HEK293 (cell line): ENCODE results near the gene DNMBP.

Experiments
- CTCF ChIA-PET: fragments of 350-600 bp; formaldehyde crosslinking; extraction: SDS; loops from one replicate; lab custom pipeline; 2021; ENCODE audit warnings: antibody characterized with exemption; lab: Yijun Ruan, JAX
- POLR2A ChIA-PET: fragments of 300-600 bp; formaldehyde crosslinking; extraction: SDS; loops from one replicate; lab custom pipeline; 2020; ENCODE audit warnings: antibody characterized with exemption, inconsistent platforms; lab: Yijun Ruan, JAX
- H3K27ac ChIP-seq: fragments of 200-500 bp; sonication (Bioruptor generic); 2 replicates; pipeline ENCODE4 v1.5.1; 2014; ENCODE audit warnings: low read depth, low read length, control low read depth, inconsistent platforms; ENCODE audit errors: extremely low read depth
- H3K36me3 ChIP-seq, 2 experiments: fragments of 200-500 bp in 1 of 2; sonication (Bioruptor generic) in 1 of 2; 1 replicate in 1 of 2; 2 replicates in 1 of 2; pipeline ENCODE4 v1.5.1; 2014 to 2017; ENCODE audit warnings: inconsistent platforms in 2 of 2, low read length in 2 of 2; ENCODE audit not compliant: control insufficient read depth in 2 of 2, insufficient read depth in 1 of 2
- H3K4me1 ChIP-seq: fragments of 200-500 bp; sonication (Bioruptor generic); 2 replicates; pipeline ENCODE4 v1.5.1; 2014; ENCODE audit warnings: mild to moderate bottlenecking, low read length, inconsistent platforms; ENCODE audit not compliant: control insufficient read depth, insufficient read depth
- H3K4me3 ChIP-seq: 2 replicates; pipeline ENCODE4 v1.5.1; 2011; ENCODE audit warnings: low read depth, mild to moderate bottlenecking, control low read depth, low read length, moderate library complexity
- H3K9me3 ChIP-seq: fragments of 200-500 bp; sonication (Bioruptor generic); 2 replicates; pipeline ENCODE4 v1.5.1; 2014; ENCODE audit warnings: low read depth, low read length, inconsistent platforms; ENCODE audit not compliant: control insufficient read depth, insufficient read depth
- AEBP2 ChIP-seq: fragments of 450-650 bp; formaldehyde crosslinking; IDR thresholded peaks from 2 replicates; pipeline ENCODE4 v1.5.1; 2016; ENCODE audit warnings: missing biosample characterization, missing genetic modification characterization, borderline replicate concordance
- MEIS1 ChIP-seq: sonication (generic); formaldehyde crosslinking; IDR thresholded peaks from 2 replicates; pipeline ENCODE4 v1.8.1; 2022; ENCODE audit warnings: missing genetic modification reagents, mild to moderate bottlenecking, borderline replicate concordance
- TRIM28 ChIP-seq: IDR thresholded peaks from 2 replicates; pipeline ENCODE4 v1.6.1; 2011; ENCODE audit warnings: low read length, control low read depth, borderline replicate concordance
- WT1 ChIP-seq: fragments of 450-650 bp; formaldehyde crosslinking; IDR thresholded peaks from 2 replicates; pipeline ENCODE4 v1.5.1; 2016; ENCODE audit warnings: missing biosample characterization, missing genetic modification characterization
- YY2 ChIP-seq: fragments of 450-650 bp; formaldehyde crosslinking; IDR thresholded peaks from 2 replicates; pipeline ENCODE4 v1.5.1; 2016; ENCODE audit warnings: missing biosample characterization, missing genetic modification characterization
- ZBTB21 ChIP-seq: fragments of 450-650 bp; formaldehyde crosslinking; IDR thresholded peaks from 2 replicates; pipeline ENCODE4 v1.5.1; 2017; ENCODE audit warnings: missing biosample characterization, missing genetic modification characterization
- ZBTB48 ChIP-seq: fragments of 450-650 bp; formaldehyde crosslinking; IDR thresholded peaks from 2 replicates; pipeline ENCODE4 v1.5.1; 2016; ENCODE audit warnings: missing biosample characterization, missing genetic modification characterization
- ZEB2 ChIP-seq: fragments of 450-650 bp; formaldehyde crosslinking; IDR thresholded peaks from 2 replicates; pipeline ENCODE4 v1.5.1; 2016; ENCODE audit warnings: missing biosample characterization, missing genetic modification characterization
- ZFP41 ChIP-seq: fragments of 450-650 bp; formaldehyde crosslinking; IDR thresholded peaks from 2 replicates; pipeline ENCODE4 v1.5.1; 2016; ENCODE audit warnings: missing biosample characterization, missing genetic modification characterization, borderline replicate concordance
- ZNF138 ChIP-seq: fragments of 450-650 bp; formaldehyde crosslinking; IDR thresholded peaks from 2 replicates; pipeline ENCODE4 v1.5.1; 2016; ENCODE audit warnings: missing biosample characterization, missing genetic modification characterization, borderline replicate concordance
- ZNF16 ChIP-seq: fragments of 450-650 bp; formaldehyde crosslinking; IDR thresholded peaks from 2 replicates; pipeline ENCODE4 v1.5.1; 2016; ENCODE audit warnings: low read depth, missing biosample characterization, missing genetic modification characterization
- ZNF2 ChIP-seq: fragments of 450-650 bp; formaldehyde crosslinking; IDR thresholded peaks from 2 replicates; pipeline ENCODE4 v1.5.1; 2016; ENCODE audit warnings: missing biosample characterization, missing genetic modification characterization
- ZNF23 ChIP-seq: fragments of 450-650 bp; formaldehyde crosslinking; IDR thresholded peaks from 2 replicates; pipeline ENCODE4 v1.5.1; 2016; ENCODE audit warnings: missing biosample characterization, missing genetic modification characterization, borderline replicate concordance
- ZNF24 ChIP-seq: fragments of 450-650 bp; formaldehyde crosslinking; IDR thresholded peaks from 2 replicates; pipeline ENCODE4 v1.5.1; 2016; ENCODE audit warnings: missing biosample characterization, missing genetic modification characterization
- ZNF274 ChIP-seq, 2 experiments: fragments of 200-500 bp in 1 of 2; fragments of 450-650 bp in 1 of 2; sonication (Bioruptor generic) in 1 of 2; formaldehyde crosslinking in 1 of 2; IDR thresholded peaks; 2 replicates each; pipeline versions ENCODE4 v1.5.1 to v1.6.1; 2014 to 2016; ENCODE audit warnings: borderline replicate concordance in 1 of 2, inconsistent platforms in 1 of 2, low read length in 1 of 2, missing biosample characterization in 1 of 2, missing genetic modification characterization in 1 of 2
- ZNF362 ChIP-seq: fragments of 450-650 bp; formaldehyde crosslinking; IDR thresholded peaks from 2 replicates; pipeline ENCODE4 v1.5.1; 2016; ENCODE audit warnings: missing biosample characterization, missing genetic modification characterization
- ZNF501 ChIP-seq: fragments of 450-650 bp; formaldehyde crosslinking; IDR thresholded peaks from 2 replicates; pipeline ENCODE4 v1.5.1; 2016; ENCODE audit warnings: missing biosample characterization, missing genetic modification characterization
- ZNF548 ChIP-seq: fragments of 450-650 bp; formaldehyde crosslinking; IDR thresholded peaks from 2 replicates; pipeline ENCODE4 v1.5.1; 2016; ENCODE audit warnings: missing biosample characterization, missing genetic modification characterization
- ZNF549 ChIP-seq: fragments of 450-650 bp; IDR thresholded peaks from 2 replicates; pipeline ENCODE4 v1.5.1; 2018; ENCODE audit warnings: missing biosample characterization, missing genetic modification characterization, mild to moderate bottlenecking, inconsistent platforms, moderate library complexity
- ZNF76 ChIP-seq: fragments of 450-650 bp; formaldehyde crosslinking; IDR thresholded peaks from 2 replicates; pipeline ENCODE4; 2016; ENCODE audit warnings: low read depth, missing biosample characterization, missing genetic modification characterization, borderline replicate concordance
- TF ChIP-seq, protein P1 (sequence below): fragments of 450-650 bp; formaldehyde crosslinking; IDR thresholded peaks from 2 replicates; pipeline ENCODE4 v1.5.1; 2016; ENCODE audit warnings: missing biosample characterization, missing genetic modification characterization
- TF ChIP-seq, protein P2 (sequence below): fragments of 450-650 bp; formaldehyde crosslinking; IDR thresholded peaks from 2 replicates; pipeline ENCODE4 v1.5.1; 2016; ENCODE audit warnings: missing biosample characterization, missing genetic modification characterization
- TF ChIP-seq, protein P3 (sequence below): fragments of 450-650 bp; formaldehyde crosslinking; IDR thresholded peaks from 2 replicates; pipeline ENCODE4 v1.5.1; 2016; ENCODE audit warnings: missing biosample characterization, missing genetic modification characterization

The DNMBP gene

DNA sequence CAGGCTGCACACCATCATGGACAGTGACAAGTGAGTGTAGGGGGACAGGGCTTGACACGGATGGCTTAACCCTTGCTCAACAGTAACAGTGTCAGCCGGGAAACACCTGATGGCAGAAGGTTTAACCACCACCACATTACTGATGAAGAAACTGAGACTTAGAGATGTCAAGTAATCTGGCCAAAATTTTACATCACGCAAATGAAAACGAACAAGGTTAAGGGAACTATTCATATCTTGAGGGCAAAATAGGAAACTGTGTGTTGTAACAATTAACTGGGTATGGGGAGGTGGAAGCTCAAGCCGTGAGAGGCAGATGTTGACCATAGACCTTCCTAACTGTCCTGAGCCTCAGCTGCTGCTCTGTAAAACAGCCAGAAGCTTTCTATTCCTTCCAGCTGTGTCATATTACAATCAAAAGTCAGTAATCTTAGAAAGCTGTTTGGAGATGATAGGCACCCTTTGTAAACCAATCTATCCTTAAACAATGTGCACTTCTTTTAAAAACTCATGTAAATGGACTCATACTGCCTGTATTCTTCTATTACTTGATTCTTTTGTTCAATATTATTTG is 158.9 kb downstream of the DNMBP start:
- POLR2A ChIA-PET: no interaction called here
- CTCF ChIA-PET: interaction anchor here (1.7 to 17.6 kb wide), 2 partner anchors 8 to 197 kb away, joined by 5 to 264 read pairs; no protein-coding TSS in a partner anchor
- H3K36me3 ChIP-seq: no peaks in the 10 kb centered on the region
- no peaks in the 10 kb centered on the region for H3K4me1 ChIP-seq
- H3K9me3 ChIP-seq: no peaks in the 10 kb centered on the region
- TF ChIP-seq ZNF501 (tag by site-specific recombination) (no peak), ZNF24 (no peak), ZNF23 (tag by site-specific recombination) (no peak), AEBP2 (no peak), ZBTB48 (tag by site-specific recombination) (no peak), MEIS1 (no peak), ZNF138 (tag by site-specific recombination) (no peak), ZNF549 (no peak), YY2 (tag by site-specific recombination) (no peak), ZFP41 (tag by site-specific recombination) (no peak), ZBTB21 (no peak), ZNF76 (tag by site-specific recombination) (no peak), ZNF16 (tag by site-specific recombination) (no peak), TRIM28 (no peak)
- TF ChIP-seq, protein P1, sequence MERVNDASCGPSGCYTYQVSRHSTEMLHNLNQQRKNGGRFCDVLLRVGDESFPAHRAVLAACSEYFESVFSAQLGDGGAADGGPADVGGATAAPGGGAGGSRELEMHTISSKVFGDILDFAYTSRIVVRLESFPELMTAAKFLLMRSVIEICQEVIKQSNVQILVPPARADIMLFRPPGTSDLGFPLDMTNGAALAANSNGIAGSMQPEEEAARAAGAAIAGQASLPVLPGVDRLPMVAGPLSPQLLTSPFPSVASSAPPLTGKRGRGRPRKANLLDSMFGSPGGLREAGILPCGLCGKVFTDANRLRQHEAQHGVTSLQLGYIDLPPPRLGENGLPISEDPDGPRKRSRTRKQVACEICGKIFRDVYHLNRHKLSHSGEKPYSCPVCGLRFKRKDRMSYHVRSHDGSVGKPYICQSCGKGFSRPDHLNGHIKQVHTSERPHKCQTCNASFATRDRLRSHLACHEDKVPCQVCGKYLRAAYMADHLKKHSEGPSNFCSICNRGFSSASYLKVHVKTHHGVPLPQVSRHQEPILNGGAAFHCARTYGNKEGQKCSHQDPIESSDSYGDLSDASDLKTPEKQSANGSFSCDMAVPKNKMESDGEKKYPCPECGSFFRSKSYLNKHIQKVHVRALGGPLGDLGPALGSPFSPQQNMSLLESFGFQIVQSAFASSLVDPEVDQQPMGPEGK (tag by site-specific recombination): no peak
- TF ChIP-seq, protein P2, sequence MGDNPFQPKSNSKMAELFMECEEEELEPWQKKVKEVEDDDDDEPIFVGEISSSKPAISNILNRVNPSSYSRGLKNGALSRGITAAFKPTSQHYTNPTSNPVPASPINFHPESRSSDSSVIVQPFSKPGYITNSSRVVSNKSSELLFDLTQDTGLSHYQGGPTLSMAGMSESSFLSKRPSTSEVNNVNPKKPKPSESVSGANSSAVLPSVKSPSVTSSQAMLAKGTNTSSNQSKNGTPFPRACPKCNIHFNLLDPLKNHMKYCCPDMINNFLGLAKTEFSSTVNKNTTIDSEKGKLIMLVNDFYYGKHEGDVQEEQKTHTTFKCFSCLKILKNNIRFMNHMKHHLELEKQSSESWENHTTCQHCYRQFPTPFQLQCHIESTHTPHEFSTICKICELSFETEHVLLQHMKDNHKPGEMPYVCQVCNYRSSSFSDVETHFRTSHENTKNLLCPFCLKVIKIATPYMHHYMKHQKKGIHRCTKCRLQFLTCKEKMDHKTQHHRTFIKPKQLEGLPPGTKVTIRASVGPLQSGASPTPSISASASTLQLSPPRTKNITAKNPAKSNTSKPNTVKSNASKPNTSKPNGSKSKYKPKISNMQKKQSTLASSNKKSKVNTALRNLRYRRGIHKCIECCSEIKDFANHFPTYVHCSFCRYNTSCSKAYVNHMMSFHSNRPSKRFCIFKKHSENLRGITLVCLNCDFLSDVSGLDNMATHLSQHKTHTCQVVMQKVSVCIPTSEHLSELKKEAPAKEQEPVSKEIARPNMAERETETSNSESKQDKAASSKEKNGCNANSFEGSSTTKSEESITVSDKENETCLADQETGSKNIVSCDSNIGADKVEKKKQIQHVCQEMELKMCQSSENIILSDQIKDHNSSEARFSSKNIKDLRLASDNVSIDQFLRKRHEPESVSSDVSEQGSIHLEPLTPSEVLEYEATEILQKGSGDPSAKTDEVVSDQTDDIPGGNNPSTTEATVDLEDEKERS (tag by site-specific recombination): no peak
- H3K4me3 ChIP-seq: no peak overlapping the region
- H3K27ac ChIP-seq: no peak overlapping the region

DNA sequence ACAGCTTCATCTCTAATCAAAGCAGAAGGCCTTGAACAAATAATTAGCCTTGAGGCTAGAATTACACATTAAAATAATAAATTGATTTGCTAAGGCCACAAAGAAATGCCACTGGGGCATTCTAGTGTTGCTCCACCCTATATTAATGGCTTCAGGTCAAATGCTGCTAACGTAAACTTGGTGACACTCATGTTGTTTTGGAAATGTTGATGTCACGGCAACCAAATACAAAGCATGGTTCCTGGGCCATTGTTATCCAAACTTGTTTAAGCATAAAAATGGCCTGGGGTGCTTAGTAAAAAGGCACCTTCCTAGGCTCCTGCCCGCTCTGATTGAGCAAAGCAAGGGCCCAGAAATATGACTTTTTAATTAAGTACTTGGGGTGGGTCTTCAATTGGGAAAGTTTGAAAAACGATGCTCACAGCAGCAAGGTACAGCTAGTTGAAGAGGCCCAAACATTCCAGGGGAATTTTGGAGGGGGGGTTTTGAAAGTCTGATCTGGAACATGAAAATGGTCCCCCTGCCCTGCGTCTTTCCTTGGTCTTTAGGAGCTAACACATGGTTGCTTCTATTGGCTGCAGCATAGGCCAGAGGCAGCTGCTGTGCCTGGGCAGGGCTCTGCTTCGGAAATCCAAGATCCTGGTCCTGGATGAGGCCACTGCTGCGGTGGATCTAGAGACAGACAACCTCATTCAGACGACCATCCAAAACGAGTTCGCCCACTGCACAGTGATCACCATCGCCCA is 159.6 kb downstream of the DNMBP start:
- H3K27ac ChIP-seq: no peak overlapping the region
- POLR2A ChIA-PET: no interaction called here
- no peaks in the 10 kb centered on the region for H3K4me1 ChIP-seq
- H3K36me3 ChIP-seq: no peaks in the 10 kb centered on the region
- H3K4me3 ChIP-seq: no peak overlapping the region
- no peaks in the 10 kb centered on the region for H3K9me3 ChIP-seq
- CTCF ChIA-PET: interaction anchor here (0.6 to 17.6 kb wide), 3 partner anchors 9 to 318 kb away, joined by 3 to 264 read pairs (median 5); no protein-coding TSS in a partner anchor
- TF ChIP-seq ZNF548 (tag by site-specific recombination) (no peak), ZEB2 (tag by site-specific recombination) (no peak), WT1 (tag by site-specific recombination) (no peak), ZNF2 (no peak), ZNF274 (IDR thresholded peaks at IDR 0.05; ENCODE audit: low read length) (no peak), ZNF274 (tag by site-specific recombination; IDR thresholded peaks at IDR 0.05; ENCODE audit: borderline replicate concordance) (no peak), ZNF362 (tag by site-specific recombination) (no peak)
- TF ChIP-seq, protein P3, sequence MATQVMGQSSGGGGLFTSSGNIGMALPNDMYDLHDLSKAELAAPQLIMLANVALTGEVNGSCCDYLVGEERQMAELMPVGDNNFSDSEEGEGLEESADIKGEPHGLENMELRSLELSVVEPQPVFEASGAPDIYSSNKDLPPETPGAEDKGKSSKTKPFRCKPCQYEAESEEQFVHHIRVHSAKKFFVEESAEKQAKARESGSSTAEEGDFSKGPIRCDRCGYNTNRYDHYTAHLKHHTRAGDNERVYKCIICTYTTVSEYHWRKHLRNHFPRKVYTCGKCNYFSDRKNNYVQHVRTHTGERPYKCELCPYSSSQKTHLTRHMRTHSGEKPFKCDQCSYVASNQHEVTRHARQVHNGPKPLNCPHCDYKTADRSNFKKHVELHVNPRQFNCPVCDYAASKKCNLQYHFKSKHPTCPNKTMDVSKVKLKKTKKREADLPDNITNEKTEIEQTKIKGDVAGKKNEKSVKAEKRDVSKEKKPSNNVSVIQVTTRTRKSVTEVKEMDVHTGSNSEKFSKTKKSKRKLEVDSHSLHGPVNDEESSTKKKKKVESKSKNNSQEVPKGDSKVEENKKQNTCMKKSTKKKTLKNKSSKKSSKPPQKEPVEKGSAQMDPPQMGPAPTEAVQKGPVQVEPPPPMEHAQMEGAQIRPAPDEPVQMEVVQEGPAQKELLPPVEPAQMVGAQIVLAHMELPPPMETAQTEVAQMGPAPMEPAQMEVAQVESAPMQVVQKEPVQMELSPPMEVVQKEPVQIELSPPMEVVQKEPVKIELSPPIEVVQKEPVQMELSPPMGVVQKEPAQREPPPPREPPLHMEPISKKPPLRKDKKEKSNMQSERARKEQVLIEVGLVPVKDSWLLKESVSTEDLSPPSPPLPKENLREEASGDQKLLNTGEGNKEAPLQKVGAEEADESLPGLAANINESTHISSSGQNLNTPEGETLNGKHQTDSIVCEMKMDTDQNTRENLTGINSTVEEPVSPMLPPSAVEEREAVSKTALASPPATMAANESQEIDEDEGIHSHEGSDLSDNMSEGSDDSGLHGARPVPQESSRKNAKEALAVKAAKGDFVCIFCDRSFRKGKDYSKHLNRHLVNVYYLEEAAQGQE (tag by site-specific recombination): no peak
